ENCODE data around the gene NNT. TPM values are rescaled to one million over a fixed set of nuclear protein-coding genes. Genes with fewer than 3 reads are reported as not detected.

The NNT gene
- polyA plus RNA-seq, 1 donor (not counting 4 experiments of a cell fraction or from before 2014, with no cell fraction given), result 23.3 TPM

- dilution Hi-C loops (cut with MboI; ENCODE audit: extremely low pct_ligation_motif_present, low sequenced_read_pairs), result no loop called here
- Histone ChIP-seq H3K9ac (ENCODE audit: control insufficient read depth, extremely low read depth, insufficient read depth, low read length) (no peak overlapping the region), H3K79me2 (ENCODE audit: control insufficient read depth, insufficient read depth, low read length) (no peaks in the 10 kb centered on the region), H2AFZ (ENCODE audit: control insufficient read depth, low read length) (no peak overlapping the region), H3K27me3 (ENCODE audit: control insufficient read depth, extremely low read depth, insufficient read depth, low read length) (no peaks in the 10 kb centered on the region), H3K36me3 (ENCODE audit: control insufficient read depth in 2 of 2, extremely low read depth in 1 of 2, insufficient read depth in 2 of 2, low read length in 2 of 2) (no peaks in the 10 kb centered on the region), H3K4me3 (ENCODE audit: control insufficient read depth in 2 of 3, extremely low read depth in 1 of 3, insufficient read depth in 2 of 3, low read depth in 1 of 3, low read length in 3 of 3) (no peak overlapping the region), H3K9me1 (ENCODE audit: control insufficient read depth, extremely low read depth, insufficient read depth, low read length) (no peaks in the 10 kb centered on the region), H3K4me1 (ENCODE audit: control insufficient read depth, extremely low read depth, insufficient read depth, low read length) (peaks cover 4% of the 10 kb centered on the region), H4K20me1 (ENCODE audit: control insufficient read depth, extremely low read depth, insufficient read depth, low read length) (no peaks in the 10 kb centered on the region), H3K4me2 (ENCODE audit: control insufficient read depth, extremely low read depth, insufficient read depth, low read depth, low read length) (no peak overlapping the region), H3K27ac (ENCODE audit: control insufficient read depth, insufficient read depth, low read length) (no peak overlapping the region), H3K9me3 (ENCODE audit: control insufficient read depth, low read depth, low read length) (no peaks in the 10 kb centered on the region)
- DNase-seq (ENCODE audit: low read depth, low spot score) (no peak), FAIRE-seq (no peak)
- TF ChIP-seq EZH2 (IDR thresholded peaks at IDR 0.05; ENCODE audit: low read length), result no peak
- TF ChIP-seq CTCF (optimal IDR thresholded peaks at IDR 0.05 in 1 of 3, IDR thresholded peaks at IDR 0.05 in 1 of 3, conservative IDR thresholded peaks at IDR 0.05 in 1 of 3; ENCODE audit: extremely low read depth in 1 of 3, insufficient read depth in 2 of 3, low read length in 3 of 3), result no peak
These were observed 71.6 kb downstream of the NNT start for GRCh38 chr5:43674536-43674935.

GRCh38 chr5:43675357-43675756, 72.4 kb downstream of the NNT start:
- DNase-seq (ENCODE audit: low read depth, low spot score) (no peak), FAIRE-seq (no peak)
- dilution Hi-C loops (cut with MboI; ENCODE audit: extremely low pct_ligation_motif_present, low sequenced_read_pairs), result no loop called here
- H3K27me3 ChIP-seq (ENCODE audit: control insufficient read depth, extremely low read depth, insufficient read depth, low read length), result no peaks in the 10 kb centered on the region
- no peaks in the 10 kb centered on the region for H3K9me1 ChIP-seq (ENCODE audit: control insufficient read depth, extremely low read depth, insufficient read depth, low read length)
- no peaks in the 10 kb centered on the region for H3K79me2 ChIP-seq (ENCODE audit: control insufficient read depth, insufficient read depth, low read length)
- H4K20me1 ChIP-seq (ENCODE audit: control insufficient read depth, extremely low read depth, insufficient read depth, low read length), result no peaks in the 10 kb centered on the region
- TF ChIP-seq EZH2 (IDR thresholded peaks at IDR 0.05; ENCODE audit: low read length), result no peak
- no peak for TF ChIP-seq CTCF (optimal IDR thresholded peaks at IDR 0.05 in 1 of 3, IDR thresholded peaks at IDR 0.05 in 1 of 3, conservative IDR thresholded peaks at IDR 0.05 in 1 of 3; ENCODE audit: extremely low read depth in 1 of 3, insufficient read depth in 2 of 3, low read length in 3 of 3)
- no peaks in the 10 kb centered on the region for H3K9me3 ChIP-seq (ENCODE audit: control insufficient read depth, low read depth, low read length)
- H3K9ac ChIP-seq (ENCODE audit: control insufficient read depth, extremely low read depth, insufficient read depth, low read length), result no peak overlapping the region
- H3K4me1 ChIP-seq (ENCODE audit: control insufficient read depth, extremely low read depth, insufficient read depth, low read length), result peaks cover 4% of the 10 kb centered on the region
- H2AFZ ChIP-seq (ENCODE audit: control insufficient read depth, low read length), result no peak overlapping the region
- H3K36me3 ChIP-seq (ENCODE audit: control insufficient read depth in 2 of 2, extremely low read depth in 1 of 2, insufficient read depth in 2 of 2, low read length in 2 of 2), result no peaks in the 10 kb centered on the region
- no peak overlapping the region for H3K4me2 ChIP-seq (ENCODE audit: control insufficient read depth, extremely low read depth, insufficient read depth, low read depth, low read length)
- H3K27ac ChIP-seq (ENCODE audit: control insufficient read depth, insufficient read depth, low read length), result no peak overlapping the region
- no peak overlapping the region for H3K4me3 ChIP-seq (ENCODE audit: control insufficient read depth in 2 of 3, extremely low read depth in 1 of 3, insufficient read depth in 2 of 3, low read depth in 1 of 3, low read length in 3 of 3)

Data from keratinocyte (primary cell).